ENCODE data around the gene ERLIN1. TPM values are rescaled to one million over a fixed set of nuclear protein-coding genes. Genes with fewer than 3 reads are reported as not detected.

ERLIN1 gene
- 34.3 TPM for polyA plus RNA-seq (2013, experiment 1 of 2)
- 33.8 TPM for polyA plus RNA-seq (2013, experiment 2 of 2)

GRCh38 chr10:100185364-100186252 is at the start of gene ERLIN1:
Gene ERLIN1 (minus strand): TSS chr10:100186029. CDS start chr10:100185626, 403 bp downstream.
- peak; percentile 93 for DNase-seq (ENCODE audit: low spot score)
- Histone ChIP-seq H2AK5ac (ENCODE audit: low read depth, low read length) (no peak within 1 kb of the TSS), H3K79me1 (ENCODE audit: low read depth, low read length) (no peaks in the 10 kb centered on the region), H3K18ac (ENCODE audit: low read length) (peak within 1 kb of the TSS; percentile 99), H2AFZ (ENCODE audit: low read length) (peak within 1 kb of the TSS; percentile 97), H4K91ac (ENCODE audit: low read depth, low read length, poor library complexity) (peak within 1 kb of the TSS; percentile 72), H3K36me3 (replicated peaks in 1 of 2; ENCODE audit: control insufficient read depth in 2 of 2, insufficient read depth in 2 of 2, low read length in 2 of 2) (peaks cover 2 to 72% of the 10 kb centered on the region in 2 donors), H3K23ac (ENCODE audit: low read depth, low read length, poor library complexity) (peak within 1 kb of the TSS; percentile 91), H3K4ac (ENCODE audit: low read length) (no peak within 1 kb of the TSS), H3K27ac (replicated peaks; ENCODE audit: low read length) (peak within 1 kb of the TSS; percentile 93), H2BK12ac (ENCODE audit: low read length) (no peak within 1 kb of the TSS), H2BK120ac (ENCODE audit: low read depth, low read length) (peak within 1 kb of the TSS; percentile 4), H2BK5ac (ENCODE audit: low read length) (peak within 1 kb of the TSS; percentile 93), H3K4me2 (ENCODE audit: insufficient read depth, low read length, poor library complexity, severe bottlenecking) (peak within 1 kb of the TSS; percentile 92), H2BK15ac (ENCODE audit: low read length) (peak within 1 kb of the TSS; percentile 97), H3K9me3 (replicated peaks in 1 of 2; ENCODE audit: control insufficient read depth in 2 of 2, insufficient read depth in 1 of 2, low read depth in 1 of 2, low read length in 2 of 2) (peaks cover 0 to 8% of the 10 kb centered on the region in 2 donors), H3K27me3 (ENCODE audit: control insufficient read depth in 3 of 3, insufficient read depth in 3 of 3, low read depth in 1 of 3, low read length in 3 of 3) (no peaks in the 10 kb centered on the region), H3K9ac (ENCODE audit: low read depth, low read length, poor library complexity) (peak within 1 kb of the TSS; percentile 92), H3K14ac (ENCODE audit: low read length) (peak within 1 kb of the TSS; percentile 89), H4K8ac (ENCODE audit: low read depth, low read length) (peak within 1 kb of the TSS; percentile 82), H3K4me1 (ENCODE audit: control insufficient read depth in 2 of 2, insufficient read depth in 1 of 2, low read depth in 1 of 2, low read length in 2 of 2) (peaks cover 2 to 13% of the 10 kb centered on the region in 2 donors), H3K4me3 (ENCODE audit: low read length in 2 of 2) (peak within 1 kb of the TSS; percentile 88 to 90)
- WGBS, 2 donors (ENCODE audit: extremely low coverage in 2 of 2, insufficient read length in 2 of 2, insufficient replicate concordance in 1 of 2): no CpG with 5 or more reads among the region's 65 CpGs

- no CpG with 5 or more reads among the region's 2 CpGs for WGBS, 2 donors (ENCODE audit: extremely low coverage in 2 of 2, insufficient read length in 2 of 2, insufficient replicate concordance in 1 of 2)
Observed at GRCh38 chr10:100232101-100232500, 46.3 kb upstream of the ERLIN1 start.

GRCh38 chr10:100229819-100230422 is 44.1 kb upstream of the ERLIN1 start:
- Histone ChIP-seq H3K27me3 (ENCODE audit: control insufficient read depth in 3 of 3, insufficient read depth in 3 of 3, low read depth in 1 of 3, low read length in 3 of 3) (peaks cover 0 to 2% (median 0%) of the 10 kb centered on the region in 3 experiments), H3K23ac (ENCODE audit: low read depth, low read length, poor library complexity) (no peak overlapping the region), H3K4me3 (ENCODE audit: low read length in 2 of 2) (peak overlapping the region; percentile 65 to 88), H2BK120ac (ENCODE audit: low read depth, low read length) (no peak overlapping the region), H2BK5ac (ENCODE audit: low read length) (no peak overlapping the region), H4K8ac (ENCODE audit: low read depth, low read length) (no peak overlapping the region), H3K4ac (ENCODE audit: low read length) (no peak overlapping the region), H2AFZ (ENCODE audit: low read length) (peak overlapping the region; percentile 94), H3K14ac (ENCODE audit: low read length) (no peak overlapping the region), H2BK15ac (ENCODE audit: low read length) (no peak overlapping the region), H3K27ac (replicated peaks; ENCODE audit: low read length) (no peak overlapping the region), H2AK5ac (ENCODE audit: low read depth, low read length) (no peak overlapping the region), H2BK12ac (ENCODE audit: low read length) (no peak overlapping the region), H3K79me1 (ENCODE audit: low read depth, low read length) (peaks cover 7% of the 10 kb centered on the region), H3K36me3 (replicated peaks in 1 of 2; ENCODE audit: control insufficient read depth in 2 of 2, insufficient read depth in 2 of 2, low read length in 2 of 2) (peaks cover 8 to 50% of the 10 kb centered on the region in 2 donors), H3K9ac (ENCODE audit: low read depth, low read length, poor library complexity) (no peak overlapping the region), H3K4me1 (ENCODE audit: control insufficient read depth in 2 of 2, insufficient read depth in 1 of 2, low read depth in 1 of 2, low read length in 2 of 2) (peaks cover 1 to 3% of the 10 kb centered on the region in 2 donors), H3K9me3 (replicated peaks in 1 of 2; ENCODE audit: control insufficient read depth in 2 of 2, insufficient read depth in 1 of 2, low read depth in 1 of 2, low read length in 2 of 2) (peaks cover 0 to 2% of the 10 kb centered on the region in 2 donors), H3K4me2 (ENCODE audit: insufficient read depth, low read length, poor library complexity, severe bottlenecking) (peak overlapping the region; percentile 46), H3K18ac (ENCODE audit: low read length) (no peak overlapping the region), H4K91ac (ENCODE audit: low read depth, low read length, poor library complexity) (no peak overlapping the region)
- WGBS, 2 donors (ENCODE audit: extremely low coverage in 2 of 2, insufficient read length in 2 of 2, insufficient replicate concordance in 1 of 2): no CpG with 5 or more reads among the region's 21 CpGs
- DNase-seq (ENCODE audit: low spot score): no peak

More at GRCh38 chr10:100232101-100232500, 46.3 kb upstream of the ERLIN1 start:
- Histone ChIP-seq H3K18ac (ENCODE audit: low read length) (no peak overlapping the region), H3K9me3 (replicated peaks in 1 of 2; ENCODE audit: control insufficient read depth in 2 of 2, insufficient read depth in 1 of 2, low read depth in 1 of 2, low read length in 2 of 2) (peaks cover 0 to 2% of the 10 kb centered on the region in 2 donors), H3K79me1 (ENCODE audit: low read depth, low read length) (peaks cover 7% of the 10 kb centered on the region), H2AFZ (ENCODE audit: low read length) (no peak overlapping the region), H3K4me1 (ENCODE audit: control insufficient read depth in 2 of 2, insufficient read depth in 1 of 2, low read depth in 1 of 2, low read length in 2 of 2) (peaks cover 1 to 3% of the 10 kb centered on the region in 2 donors), H3K4ac (ENCODE audit: low read length) (no peak overlapping the region), H3K14ac (ENCODE audit: low read length) (no peak overlapping the region), H3K27me3 (ENCODE audit: control insufficient read depth in 3 of 3, insufficient read depth in 3 of 3, low read depth in 1 of 3, low read length in 3 of 3) (peaks cover 0 to 2% (median 0%) of the 10 kb centered on the region in 3 experiments), H2BK5ac (ENCODE audit: low read length) (no peak overlapping the region), H4K91ac (ENCODE audit: low read depth, low read length, poor library complexity) (no peak overlapping the region), H3K4me2 (ENCODE audit: insufficient read depth, low read length, poor library complexity, severe bottlenecking) (no peak overlapping the region), H3K27ac (replicated peaks; ENCODE audit: low read length) (no peak overlapping the region), H2BK15ac (ENCODE audit: low read length) (no peak overlapping the region), H2BK120ac (ENCODE audit: low read depth, low read length) (no peak overlapping the region), H3K4me3 (ENCODE audit: low read length in 2 of 2) (no peak overlapping the region), H2BK12ac (ENCODE audit: low read length) (no peak overlapping the region), H3K23ac (ENCODE audit: low read depth, low read length, poor library complexity) (no peak overlapping the region), H3K9ac (ENCODE audit: low read depth, low read length, poor library complexity) (no peak overlapping the region), H3K36me3 (replicated peaks in 1 of 2; ENCODE audit: control insufficient read depth in 2 of 2, insufficient read depth in 2 of 2, low read length in 2 of 2) (peaks cover 7 to 58% of the 10 kb centered on the region in 2 donors), H2AK5ac (ENCODE audit: low read depth, low read length) (no peak overlapping the region), H4K8ac (ENCODE audit: low read depth, low read length) (no peak overlapping the region)
- no peak for DNase-seq (ENCODE audit: low spot score)

DNA sequence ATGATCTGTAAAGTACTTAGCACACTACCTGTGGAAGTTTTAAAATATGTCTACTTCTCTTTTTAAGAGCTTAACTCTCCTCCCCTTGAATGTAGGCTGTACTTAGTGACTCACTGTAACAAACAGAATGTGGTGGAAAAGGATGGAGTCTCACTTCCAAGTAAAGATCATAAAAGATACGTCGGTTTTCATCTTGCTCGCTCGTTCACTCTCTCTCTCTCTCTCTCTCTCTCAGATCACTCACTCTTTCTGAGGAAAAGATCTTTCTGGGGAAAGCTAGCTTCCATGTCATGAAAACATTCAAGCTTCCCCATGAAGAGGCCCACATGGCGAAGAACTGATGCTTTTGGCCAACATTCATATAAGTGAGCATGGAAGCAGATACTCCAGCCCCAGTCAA is 38.0 kb upstream of the ERLIN1 start:
- Histone ChIP-seq H2AFZ (ENCODE audit: low read length) (no peak overlapping the region), H3K36me3 (replicated peaks in 1 of 2; ENCODE audit: control insufficient read depth in 2 of 2, insufficient read depth in 2 of 2, low read length in 2 of 2) (peaks cover 9 to 70% of the 10 kb centered on the region in 2 donors), H3K4me3 (ENCODE audit: low read length in 2 of 2) (no peak overlapping the region), H3K27ac (replicated peaks; ENCODE audit: low read length) (no peak overlapping the region), H4K91ac (ENCODE audit: low read depth, low read length, poor library complexity) (no peak overlapping the region), H2BK5ac (ENCODE audit: low read length) (no peak overlapping the region), H3K18ac (ENCODE audit: low read length) (no peak overlapping the region), H3K4me1 (ENCODE audit: control insufficient read depth in 2 of 2, insufficient read depth in 1 of 2, low read depth in 1 of 2, low read length in 2 of 2) (peaks cover under 1 to 3% of the 10 kb centered on the region in 2 donors), H3K4ac (ENCODE audit: low read length) (no peak overlapping the region), H3K27me3 (ENCODE audit: control insufficient read depth in 3 of 3, insufficient read depth in 3 of 3, low read depth in 1 of 3, low read length in 3 of 3) (peaks cover 0 to under 1% (median 0%) of the 10 kb centered on the region in 3 experiments), H3K14ac (ENCODE audit: low read length) (no peak overlapping the region), H2AK5ac (ENCODE audit: low read depth, low read length) (no peak overlapping the region), H3K23ac (ENCODE audit: low read depth, low read length, poor library complexity) (no peak overlapping the region), H4K8ac (ENCODE audit: low read depth, low read length) (no peak overlapping the region), H3K9me3 (replicated peaks in 1 of 2; ENCODE audit: control insufficient read depth in 2 of 2, insufficient read depth in 1 of 2, low read depth in 1 of 2, low read length in 2 of 2) (peaks cover 0 to under 1% of the 10 kb centered on the region in 2 donors), H2BK12ac (ENCODE audit: low read length) (no peak overlapping the region), H3K79me1 (ENCODE audit: low read depth, low read length) (peaks cover 3% of the 10 kb centered on the region), H3K4me2 (ENCODE audit: insufficient read depth, low read length, poor library complexity, severe bottlenecking) (no peak overlapping the region), H3K9ac (ENCODE audit: low read depth, low read length, poor library complexity) (no peak overlapping the region), H2BK120ac (ENCODE audit: low read depth, low read length) (no peak overlapping the region), H2BK15ac (ENCODE audit: low read length) (no peak overlapping the region)
- no CpG with 5 or more reads among the region's 5 CpGs for WGBS, 2 donors (ENCODE audit: extremely low coverage in 2 of 2, insufficient read length in 2 of 2, insufficient replicate concordance in 1 of 2)
- no peak for DNase-seq (ENCODE audit: low spot score)

All from neuronal stem cell (in vitro differentiated cells).